Activated T-cell treated with anti-CD3 and anti-CD28 coated beads for 4 hours (primary cell): ENCODE data around the gene SRPK2.
"Not testable (repeated sequence)": the region's sequence is repeated elsewhere in the genome, so short reads cannot be mapped to it uniquely, and the experiment has no call there.

Experiments used
- DNase-seq: peaks from one replicate; pipeline ENCODE4 v3.0.0-alpha.2; 2020

The SRPK2 gene

GRCh38 chr7:105215182-105215581, 173.5 kb downstream of the SRPK2 start:
- no peak for DNase-seq

DNA sequence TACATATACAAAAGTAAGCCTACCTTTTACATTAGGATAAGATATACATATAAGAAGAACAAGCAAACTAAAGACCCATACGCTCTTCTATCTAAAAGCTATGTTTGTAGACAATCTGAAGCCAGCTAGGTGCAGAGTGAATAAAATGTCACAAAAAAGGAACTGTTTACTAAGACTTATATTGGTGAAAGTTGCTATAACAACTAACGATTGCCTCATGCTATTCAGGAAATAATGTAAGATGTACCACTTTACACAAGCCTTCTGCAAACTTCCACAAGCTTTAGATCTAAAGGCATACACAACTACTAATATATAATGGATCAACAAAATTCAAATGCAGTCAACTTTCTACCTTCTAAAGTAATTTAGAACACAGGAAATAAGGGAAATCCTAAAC, 175.1 kb downstream of the SRPK2 start:
- no peak for DNase-seq

- no peak for DNase-seq
These were observed 176.5 kb downstream of the SRPK2 start for GRCh38 chr7:105212212-105212611.

DNA sequence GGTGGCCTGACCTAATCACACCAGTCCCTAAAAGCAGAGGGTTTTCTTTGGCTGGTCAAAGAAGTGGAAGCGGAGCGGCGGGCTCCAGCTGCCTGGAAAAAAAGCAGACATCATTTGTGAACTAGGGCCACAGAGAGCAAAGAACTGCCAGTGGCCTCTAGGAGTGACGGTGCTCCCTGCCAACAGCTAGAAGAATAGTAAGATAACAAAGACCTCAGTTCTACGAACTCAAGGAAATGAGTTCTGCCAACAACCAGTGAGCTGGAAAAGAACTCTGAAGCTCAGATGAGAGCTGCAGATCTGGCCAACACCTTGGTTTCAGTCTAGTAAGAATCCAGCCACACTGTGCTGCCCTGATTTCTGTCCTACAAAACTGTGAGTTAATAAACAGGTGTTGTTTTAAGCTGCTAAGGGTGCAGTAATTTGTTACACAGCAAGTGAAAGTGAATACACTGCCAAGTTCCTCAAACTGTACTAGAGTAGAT, 178.0 kb downstream of the SRPK2 start:
- no peak for DNase-seq

- no peak for DNase-seq
These were observed 178.9 kb downstream of the SRPK2 start for GRCh38 chr7:105209870-105210269.

GRCh38 chr7:105209433-105209832, 179.3 kb downstream of the SRPK2 start:
- DNase-seq: no peak

- no peak for DNase-seq
These were observed 181.7 kb downstream of the SRPK2 start for GRCh38 chr7:105206985-105207384.

- DNase-seq: no peak
These were observed 183.0 kb downstream of the SRPK2 start for GRCh38 chr7:105205592-105206237.

DNA sequence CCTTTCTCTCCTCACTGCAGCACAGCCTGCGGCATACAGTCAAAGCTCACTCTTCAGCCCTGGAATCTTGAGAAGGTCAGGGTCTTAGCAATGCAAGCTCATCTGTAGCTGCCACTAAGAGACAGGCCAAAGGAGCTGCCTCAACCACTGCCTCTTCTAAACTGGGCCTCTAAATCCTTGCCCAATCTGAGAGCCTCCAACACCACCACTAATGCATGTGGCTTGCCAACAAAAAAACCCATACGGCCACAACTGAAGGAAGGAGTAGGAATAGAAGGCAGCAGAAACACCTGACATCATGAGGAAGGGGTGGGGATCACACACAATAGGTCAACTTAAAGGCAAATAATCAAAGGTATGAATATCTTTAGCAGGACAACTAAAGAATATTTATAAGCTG, 183.8 kb downstream of the SRPK2 start:
- no peak for DNase-seq

DNA sequence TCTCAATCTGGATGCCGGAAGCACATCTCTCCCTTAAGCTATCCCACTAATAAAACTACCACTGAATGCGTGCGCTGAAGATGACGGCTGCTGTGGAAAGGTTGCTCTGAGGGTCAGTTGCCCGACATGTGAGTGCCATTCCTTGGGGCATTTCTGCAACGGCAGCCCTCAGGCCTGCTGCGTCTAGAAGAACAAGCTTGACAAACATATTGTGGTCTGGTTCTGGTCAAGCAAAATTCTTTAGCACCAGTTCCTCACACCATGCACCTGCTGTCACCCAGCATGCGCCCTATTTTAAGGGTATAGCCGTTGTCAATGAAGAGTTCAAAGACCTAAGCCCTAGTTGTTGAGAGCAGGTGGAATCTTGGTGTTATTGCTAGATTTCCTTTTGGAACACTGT, 184.2 kb downstream of the SRPK2 start:
- DNase-seq: no peak

DNA sequence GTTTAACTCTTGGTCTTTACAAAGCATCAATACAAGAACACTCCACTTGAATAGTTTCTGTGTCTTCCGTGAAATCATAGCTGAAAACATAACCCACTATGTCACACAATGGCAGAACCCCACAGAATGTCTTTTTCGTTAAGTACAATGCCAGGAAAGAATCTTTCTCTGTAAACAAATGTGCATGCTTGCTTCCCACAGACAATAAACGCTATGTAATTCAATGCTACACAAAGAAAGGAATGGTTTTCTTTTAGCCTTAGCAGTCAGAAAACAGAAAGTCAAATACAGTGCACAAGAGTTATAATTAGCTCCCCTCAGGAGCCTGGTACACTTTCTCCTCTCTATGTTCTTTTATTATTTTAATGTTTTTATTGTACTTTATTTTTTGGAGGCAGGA, 186.1 kb downstream of the SRPK2 start:
- no peak for DNase-seq

DNA sequence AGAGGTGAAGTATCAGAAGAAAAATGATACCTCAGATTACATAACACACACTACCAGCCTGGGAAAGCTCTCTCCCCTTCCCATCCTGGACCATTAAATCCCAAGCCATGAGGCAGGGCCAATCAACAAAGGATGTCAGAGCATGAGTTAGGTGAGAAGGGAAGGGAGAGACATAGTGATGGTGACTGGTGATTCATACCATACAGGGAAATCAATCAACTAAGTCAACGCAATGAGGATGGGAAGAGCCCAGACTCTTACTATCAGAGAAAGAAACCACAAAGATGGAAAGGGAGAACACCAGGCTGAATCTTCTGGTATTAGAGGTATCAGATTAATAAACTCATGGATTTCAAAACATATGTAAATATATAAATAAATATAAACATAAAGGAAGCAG, 189.3 kb downstream of the SRPK2 start:
- no peak for DNase-seq

DNA sequence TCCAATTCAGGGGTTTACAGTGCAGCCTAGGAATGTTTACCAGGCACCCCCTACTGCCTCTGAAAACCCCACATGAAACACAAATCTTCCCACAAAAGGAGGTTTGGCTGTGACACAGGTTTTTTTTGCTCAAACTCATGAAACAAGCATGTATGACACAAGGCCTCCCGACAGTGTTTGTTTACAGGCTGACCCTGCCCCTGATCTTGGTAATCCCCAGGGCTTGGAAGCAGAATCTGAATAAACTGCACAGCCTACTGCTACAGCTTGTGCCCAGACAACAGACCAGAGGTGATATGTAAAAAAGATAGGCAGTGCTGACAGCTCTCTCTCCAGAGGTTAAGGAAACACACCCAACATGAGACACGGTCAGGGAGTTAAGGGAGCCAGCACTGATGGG, 190.5 kb downstream of the SRPK2 start:
- DNase-seq: no peak

- no peak for DNase-seq
These were observed 192.2 kb downstream of the SRPK2 start for GRCh38 chr7:105196473-105196872.

DNA sequence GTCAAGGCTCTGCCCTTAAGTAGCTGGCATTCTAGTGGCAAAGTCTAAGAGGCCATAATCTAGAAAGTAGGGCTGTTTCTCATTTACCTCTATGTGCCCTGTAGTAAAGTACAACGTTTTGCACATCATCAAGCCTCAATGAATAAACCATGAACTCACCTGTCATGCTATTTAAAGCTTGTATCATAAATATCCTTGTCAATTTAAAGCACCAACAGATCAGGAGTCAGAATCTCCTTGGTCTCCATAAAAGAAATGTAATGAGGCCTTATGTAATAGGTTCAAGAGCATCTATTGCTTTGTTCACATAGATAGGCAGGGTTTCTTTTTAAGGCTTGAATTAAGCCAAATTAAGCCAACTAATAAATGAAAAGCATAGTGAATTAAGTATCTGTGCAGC, 192.8 kb downstream of the SRPK2 start:
- no peak for DNase-seq

DNA sequence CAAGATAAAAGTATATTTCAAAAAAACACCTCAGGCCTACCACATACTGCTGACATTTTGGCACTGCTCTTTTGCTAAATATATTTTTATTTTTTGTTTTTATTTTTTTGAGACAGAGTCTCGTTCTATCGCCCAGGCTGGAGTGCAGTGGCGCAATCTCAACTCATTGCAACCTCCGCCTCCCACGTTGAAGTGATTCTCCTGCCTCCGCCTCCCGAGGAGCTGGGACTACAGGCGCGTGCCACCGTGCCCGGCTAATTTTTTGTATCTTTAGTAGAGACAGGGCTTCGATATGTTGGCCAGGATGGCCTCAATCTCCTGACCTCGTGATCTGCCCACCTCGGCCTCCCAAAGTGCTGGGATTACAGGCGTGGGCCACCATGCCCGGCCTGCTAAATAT, 193.8 kb downstream of the SRPK2 start:
- not testable (repeated sequence) for DNase-seq

DNA sequence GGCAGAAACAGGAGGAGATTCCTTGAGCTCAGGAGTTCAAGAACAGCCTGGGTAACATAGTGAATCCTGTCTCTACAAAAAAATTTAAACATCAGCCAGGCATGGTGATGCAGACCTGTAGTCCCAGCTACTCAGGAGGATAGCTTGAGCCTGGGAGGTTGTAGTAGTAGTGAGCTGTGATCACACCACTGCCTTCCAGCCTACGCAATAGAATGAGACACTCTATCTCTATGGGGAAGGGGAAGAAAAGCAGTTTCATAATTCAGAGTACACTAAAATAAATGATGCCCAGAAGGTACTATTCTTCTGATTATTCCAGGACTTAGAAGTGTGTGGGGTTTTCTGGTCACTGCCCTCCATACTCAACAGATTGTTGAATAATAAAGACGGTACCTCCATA, 197.4 kb downstream of the SRPK2 start:
- no peak for DNase-seq

DNA sequence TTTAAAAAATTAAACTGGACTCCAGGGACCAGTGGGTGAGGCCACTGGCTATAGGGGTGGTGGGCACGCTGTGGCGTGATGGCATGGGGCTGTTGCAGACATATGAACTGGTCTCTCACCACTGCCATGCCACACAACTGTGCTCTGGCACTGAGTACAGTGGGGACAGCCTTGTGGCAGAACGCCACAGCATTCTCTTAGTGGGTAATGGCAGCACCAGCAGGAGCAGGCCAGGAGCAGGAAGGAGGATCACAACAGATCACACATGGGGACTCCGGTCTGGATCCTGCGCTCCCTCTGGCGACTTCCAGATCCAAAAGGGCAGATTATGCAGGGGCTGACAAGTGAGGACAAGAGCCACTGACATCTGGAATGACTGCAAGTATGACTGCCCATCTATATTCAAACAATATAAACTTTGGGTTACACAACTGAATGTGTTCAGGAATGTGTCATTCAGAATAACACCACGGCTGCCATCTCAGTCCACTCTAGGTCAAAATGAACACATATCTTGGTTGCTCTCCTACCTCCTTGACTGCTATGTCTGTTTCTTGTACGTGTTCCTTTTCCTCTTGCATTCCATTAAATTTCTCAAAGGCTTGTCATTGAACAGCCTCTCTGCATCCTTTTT, 198.7 kb downstream of the SRPK2 start:
- DNase-seq: no peak

- no peak for DNase-seq
These were observed 200.5 kb downstream of the SRPK2 start for GRCh38 chr7:105188201-105188600.

- DNase-seq: no peak
These were observed 201.2 kb downstream of the SRPK2 start for GRCh38 chr7:105187302-105188169.

DNA sequence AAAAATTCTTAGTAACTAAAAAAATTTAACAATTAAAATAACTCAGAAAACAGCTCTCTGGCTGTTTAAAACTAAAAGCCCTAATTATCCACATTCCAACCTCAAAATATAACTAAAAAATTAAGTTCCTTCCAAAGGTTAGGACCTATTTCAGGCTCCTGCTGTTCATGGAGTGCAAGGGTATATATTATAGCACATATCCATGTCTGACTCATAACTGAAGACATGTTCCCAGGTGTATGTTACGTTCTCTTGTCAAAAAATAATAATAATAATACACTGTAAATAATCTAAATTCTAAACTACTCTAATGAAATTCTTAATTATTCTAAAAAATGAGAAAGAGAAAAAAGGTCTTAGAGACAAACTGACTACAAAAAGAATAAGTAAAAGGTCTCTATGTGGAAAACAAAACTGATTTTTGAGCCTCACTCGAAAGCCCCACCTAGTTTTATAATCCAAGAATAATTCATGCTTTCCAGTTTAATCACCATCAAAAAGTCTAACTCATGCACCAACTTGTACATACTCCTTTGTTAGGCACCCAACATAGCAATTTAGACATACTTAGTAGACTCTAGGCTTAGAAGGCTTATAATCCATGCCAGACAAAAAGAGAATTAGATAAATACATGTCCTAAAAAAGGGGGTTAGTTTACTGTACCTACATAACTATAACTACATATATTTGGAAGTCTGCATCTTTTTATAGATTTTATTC, 203.3 kb downstream of the SRPK2 start:
- no peak for DNase-seq

DNA sequence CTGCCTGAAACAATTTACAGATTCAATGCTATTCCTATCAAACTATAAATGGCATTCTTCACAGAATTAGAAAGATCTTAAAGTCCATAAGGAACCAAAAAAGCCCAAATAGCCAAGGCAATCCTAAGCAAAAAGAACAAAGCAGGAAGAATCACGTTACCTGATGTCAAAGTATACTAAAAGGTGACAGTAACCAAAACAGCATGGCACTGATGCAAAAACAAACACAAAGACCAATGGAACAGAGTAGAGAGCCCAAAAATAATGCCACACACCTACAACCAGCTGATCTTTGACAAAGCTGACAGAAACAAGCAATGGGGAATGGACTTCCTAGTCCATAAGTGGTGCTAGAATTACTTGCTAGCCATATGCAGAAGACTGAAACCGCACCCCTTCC, 208.7 kb downstream of the SRPK2 start:
- DNase-seq: no peak

GRCh38 chr7:105178928-105179541, 209.7 kb downstream of the SRPK2 start:
- DNase-seq: no peak
